HK-2 (cell line): Measurements from ENCODE around the gene GPHN.
"Not testable (repeated sequence)": the region's sequence is repeated elsewhere in the genome, so short reads cannot be mapped to it uniquely, and the experiment has no call there.

Experiments
- DNase-seq: peaks from one replicate; pipeline ENCODE4 v3.0.0-alpha.2; 2018; ENCODE audit not compliant: unreplicated experiment

Gene GPHN

GRCh38 chr14:67050896-67051295 is 542.9 kb downstream of the GPHN start:
- no peak for DNase-seq

- DNase-seq = no peak
Measured at GRCh38 chr14:67056684-67057083, 548.7 kb downstream of the GPHN start.

- no peak for DNase-seq
Measured at GRCh38 chr14:67059596-67059995, 551.6 kb downstream of the GPHN start.

- DNase-seq = no peak
Measured at GRCh38 chr14:67060546-67060945, 552.6 kb downstream of the GPHN start.

- not testable (repeated sequence) for DNase-seq
Measured at GRCh38 chr14:67067070-67067814, 559.3 kb downstream of the GPHN start.

GRCh38 chr14:67068251-67068650 is 560.3 kb downstream of the GPHN start:
- DNase-seq = no peak

GRCh38 chr14:67071506-67071905 is 563.6 kb downstream of the GPHN start:
- no peak for DNase-seq

GRCh38 chr14:67077921-67078320 is 570.0 kb downstream of the GPHN start:
- no peak for DNase-seq

- DNase-seq = no peak
Measured at GRCh38 chr14:67079846-67080245, 571.9 kb downstream of the GPHN start.

GRCh38 chr14:67108230-67108629 is 600.3 kb downstream of the GPHN start:
- DNase-seq = no peak

GRCh38 chr14:67111022-67111421 is 603.1 kb downstream of the GPHN start:
- DNase-seq = no peak

GRCh38 chr14:67112344-67112743 is 604.4 kb downstream of the GPHN start:
- no peak for DNase-seq

- DNase-seq = no peak
Measured at GRCh38 chr14:67127174-67127573, 619.2 kb downstream of the GPHN start.

- DNase-seq = no peak
Measured at GRCh38 chr14:67129768-67130167, 621.8 kb downstream of the GPHN start.

GRCh38 chr14:67131691-67132090 is 623.7 kb downstream of the GPHN start:
- no peak for DNase-seq

- DNase-seq = no peak
Measured at GRCh38 chr14:67133144-67133543, 625.2 kb downstream of the GPHN start.

GRCh38 chr14:67133595-67134441 is 625.9 kb downstream of the GPHN start:
- no peak for DNase-seq

- DNase-seq = no peak
Measured at GRCh38 chr14:67137744-67138371, 629.9 kb downstream of the GPHN start.

- DNase-seq = no peak
Measured at GRCh38 chr14:67140556-67140955, 632.6 kb downstream of the GPHN start.

GRCh38 chr14:67141146-67141900 is 633.4 kb downstream of the GPHN start:
- DNase-seq = no peak

- no peak for DNase-seq
Measured at GRCh38 chr14:67151082-67151666, 643.2 kb downstream of the GPHN start.

GRCh38 chr14:67158566-67158965 is 650.6 kb downstream of the GPHN start:
- no peak for DNase-seq
